HG03064 (cell line): ENCODE results near the gene NOL4L.
"Not testable (repeated sequence)": the region's sequence is repeated elsewhere in the genome, so short reads cannot be mapped to it uniquely, and the experiment has no call there.

ENCODE experiments used
- ATAC-seq: cut with Tn5 transposase; IDR thresholded peaks from one replicate; pipeline ENCODE4 v1.9.1; 2021; ENCODE audit warnings: low read depth; ENCODE audit not compliant: unreplicated experiment

Gene NOL4L

GRCh38 chr20:32474967-32475811, 109.9 kb downstream of the NOL4L start:
- no peak for ATAC-seq

DNA sequence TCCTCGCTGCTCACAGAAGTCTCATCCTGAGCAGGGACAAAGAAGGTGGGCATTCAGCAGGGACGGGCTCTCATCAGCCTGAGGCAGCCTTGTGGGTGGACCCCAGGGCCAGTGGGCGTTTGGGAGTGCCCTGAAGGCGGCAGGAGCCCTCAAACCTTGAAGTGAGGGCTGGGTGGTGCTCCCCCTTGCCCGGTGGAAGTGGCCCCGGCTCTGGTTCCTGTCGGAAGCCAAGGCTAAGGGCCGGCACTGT, 110.5 kb downstream of the NOL4L start:
- no peak for ATAC-seq

- no peak for ATAC-seq
Observed at GRCh38 chr20:32474009-32474716, 111.0 kb downstream of the NOL4L start.

- ATAC-seq = no peak
Observed at GRCh38 chr20:32473231-32474008, 111.7 kb downstream of the NOL4L start.

- no peak for ATAC-seq
Observed at GRCh38 chr20:32472581-32473207, 112.4 kb downstream of the NOL4L start.

- ATAC-seq = no peak
Observed at GRCh38 chr20:32470940-32471339, 114.2 kb downstream of the NOL4L start.

DNA sequence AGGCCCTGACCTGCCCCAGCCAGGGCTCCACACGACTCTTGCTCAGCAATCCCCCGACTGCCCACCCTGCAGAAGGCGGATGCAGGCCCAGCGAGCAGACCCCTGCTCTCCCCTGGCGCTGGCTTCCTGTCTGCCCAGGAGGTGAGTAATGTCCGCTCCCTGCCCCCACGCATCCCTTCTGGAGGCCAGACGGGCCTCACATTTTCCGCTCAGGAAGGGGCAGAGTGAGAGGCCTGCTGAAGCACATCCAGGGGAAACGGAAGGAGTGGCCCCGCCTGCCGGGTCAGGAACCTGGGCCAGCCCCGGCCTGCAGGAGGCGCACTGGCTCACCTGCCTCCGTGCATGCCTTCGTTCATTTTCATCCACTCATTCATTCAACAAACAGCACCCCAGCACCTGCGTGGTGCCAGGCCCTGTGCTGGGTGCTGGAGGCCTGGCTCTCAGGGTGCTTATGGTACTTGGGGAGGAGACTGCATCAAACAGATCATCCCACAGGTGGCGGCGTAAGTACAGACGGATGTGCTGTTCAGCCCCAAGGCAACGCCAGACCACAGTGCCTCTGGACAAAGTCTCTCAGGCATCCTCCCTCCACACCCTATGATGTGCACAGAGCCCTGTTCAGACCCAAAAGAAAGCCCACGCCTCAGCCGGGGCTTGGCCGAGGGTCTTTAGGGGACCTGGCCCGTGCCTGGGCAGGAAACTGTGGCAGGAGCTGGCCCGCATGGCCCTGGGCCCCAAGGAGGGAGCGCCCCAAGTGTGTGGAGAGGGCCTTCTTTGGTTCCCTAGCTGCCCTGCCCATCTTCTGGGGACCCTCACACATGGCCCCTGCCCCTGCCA, 114.9 kb downstream of the NOL4L start:
- ATAC-seq = no peak

GRCh38 chr20:32468860-32469259, 116.3 kb downstream of the NOL4L start:
- no peak for ATAC-seq

GRCh38 chr20:32468313-32468640, 116.9 kb downstream of the NOL4L start:
- ATAC-seq = no peak

- no peak for ATAC-seq
Observed at GRCh38 chr20:32467506-32468312, 117.4 kb downstream of the NOL4L start.

- ATAC-seq = no peak
Observed at GRCh38 chr20:32466739-32467505, 118.2 kb downstream of the NOL4L start.

DNA sequence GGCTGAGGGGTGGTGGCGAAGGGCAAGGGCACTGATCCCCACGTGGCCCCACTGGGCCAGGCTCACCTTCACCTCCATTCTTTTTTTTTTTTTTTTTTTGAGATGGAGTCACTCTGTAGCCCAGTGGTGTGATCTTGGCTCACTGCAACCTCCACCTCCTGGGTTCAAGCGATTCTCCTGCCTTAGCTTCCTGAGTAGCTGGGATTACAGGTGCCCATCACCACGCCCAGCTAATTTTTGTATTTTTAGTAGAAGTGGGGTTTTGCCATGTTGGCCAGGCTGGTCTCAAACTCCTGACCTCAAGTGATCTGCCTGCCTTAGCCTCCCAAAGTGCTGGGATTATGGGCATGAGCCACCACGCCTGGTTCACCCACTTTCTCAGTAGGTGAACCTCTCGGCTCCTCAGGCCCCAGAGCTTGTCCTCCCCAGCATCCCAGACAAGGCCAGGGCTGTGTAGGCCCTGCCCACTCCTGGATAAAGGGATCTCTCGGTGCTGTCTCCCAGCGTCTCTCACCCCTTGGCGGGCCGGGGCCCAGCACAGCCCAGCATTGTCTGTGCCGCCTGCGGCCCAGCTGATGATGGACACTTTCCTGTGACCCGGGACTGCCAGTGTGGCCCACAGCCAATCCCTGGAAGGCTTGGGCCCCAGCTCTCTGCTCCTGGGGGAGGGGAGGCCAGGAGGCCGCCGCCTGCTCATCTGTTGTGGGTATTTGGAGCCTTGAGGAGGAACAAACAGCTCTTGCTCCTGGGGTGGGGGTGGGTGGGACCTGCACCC, 119.0 kb downstream of the NOL4L start:
- not testable (repeated sequence) for ATAC-seq

DNA sequence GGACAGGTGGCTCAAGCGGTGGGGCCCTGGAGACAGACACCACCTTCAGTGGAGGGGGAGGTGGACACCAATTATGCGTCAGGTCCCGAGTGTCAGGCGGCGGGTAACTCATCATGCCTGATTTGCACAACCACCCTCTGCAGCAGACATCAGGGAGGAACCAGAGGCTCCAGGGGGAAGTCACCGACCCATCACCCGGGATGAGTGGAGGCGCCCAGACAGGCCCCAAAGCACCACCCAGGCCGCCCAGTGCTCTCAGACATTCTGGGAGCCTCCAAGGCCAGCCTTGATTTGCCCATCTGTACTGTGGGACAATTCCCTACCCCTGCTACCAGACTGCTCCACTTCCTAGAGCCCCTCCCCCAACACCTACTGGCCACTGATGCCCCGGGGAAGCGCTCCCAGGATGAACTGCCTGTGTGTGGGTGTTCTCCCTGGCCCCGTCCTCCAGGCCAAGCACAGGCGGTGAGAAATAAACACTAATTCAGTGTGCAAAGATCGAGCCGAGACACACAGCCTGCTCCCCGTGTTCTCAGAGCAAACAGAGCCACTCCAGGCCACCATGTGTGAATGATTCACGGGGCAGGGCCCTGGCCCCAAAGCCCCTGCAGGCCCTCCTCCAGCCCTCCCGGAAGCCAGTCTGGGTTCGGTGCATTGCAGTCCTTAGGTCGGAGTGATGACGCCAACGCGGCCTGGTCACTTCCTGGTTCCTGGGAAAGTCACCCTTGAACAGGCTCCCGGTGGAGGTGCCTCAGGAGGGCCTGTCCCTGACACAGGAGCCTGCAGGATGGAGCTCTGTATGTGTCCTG, 119.8 kb downstream of the NOL4L start:
- ATAC-seq = no peak

- no peak for ATAC-seq
Observed at GRCh38 chr20:32464401-32465091, 120.6 kb downstream of the NOL4L start.

GRCh38 chr20:32463642-32464400, 121.3 kb downstream of the NOL4L start:
- ATAC-seq = no peak
